GM19099 (cell line): ENCODE measurements around the gene GRIP2.

Source experiments
- POLR2A ChIP-seq: IDR thresholded peaks from 3 replicates; pipeline ENCODE4 v1.6.1; 2011; ENCODE audit warnings: low read depth; ENCODE audit not compliant: insufficient read length; ENCODE audit errors: extremely low read depth

The GRIP2 gene

GRCh38 chr3:14458434-14459275, 81.5 kb downstream of the GRIP2 start:
- TF ChIP-seq POLR2A, result no peak

GRCh38 chr3:14457999-14458398, 82.1 kb downstream of the GRIP2 start:
- no peak for TF ChIP-seq POLR2A

DNA sequence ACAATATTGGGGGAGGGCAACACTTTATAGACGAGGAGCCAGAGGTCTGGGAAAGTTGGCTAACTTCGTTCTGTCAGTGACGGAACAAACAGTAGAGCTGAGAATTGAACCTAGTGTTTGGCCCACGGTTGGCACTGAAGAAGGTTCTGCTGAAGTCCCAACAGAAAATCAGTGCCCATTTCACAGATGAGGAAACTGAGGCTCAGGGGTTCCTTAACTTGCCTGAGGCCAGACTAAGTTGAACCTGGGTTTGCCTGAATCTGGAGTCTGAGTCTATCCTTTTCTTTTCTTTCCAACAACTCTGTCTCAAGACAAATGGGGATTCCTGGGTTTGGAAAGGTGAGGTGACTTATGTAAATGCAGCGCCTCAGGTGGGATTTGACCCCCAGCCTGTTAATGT, 82.7 kb downstream of the GRIP2 start:
- TF ChIP-seq POLR2A, result no peak

GRCh38 chr3:14456794-14457193, 83.3 kb downstream of the GRIP2 start:
- no peak for TF ChIP-seq POLR2A

- TF ChIP-seq POLR2A, result no peak
Measured at GRCh38 chr3:14455571-14456317, 84.4 kb downstream of the GRIP2 start.

GRCh38 chr3:14454639-14455310, 85.4 kb downstream of the GRIP2 start:
- TF ChIP-seq POLR2A, result no peak

GRCh38 chr3:14453876-14454638, 86.1 kb downstream of the GRIP2 start:
- no peak for TF ChIP-seq POLR2A

DNA sequence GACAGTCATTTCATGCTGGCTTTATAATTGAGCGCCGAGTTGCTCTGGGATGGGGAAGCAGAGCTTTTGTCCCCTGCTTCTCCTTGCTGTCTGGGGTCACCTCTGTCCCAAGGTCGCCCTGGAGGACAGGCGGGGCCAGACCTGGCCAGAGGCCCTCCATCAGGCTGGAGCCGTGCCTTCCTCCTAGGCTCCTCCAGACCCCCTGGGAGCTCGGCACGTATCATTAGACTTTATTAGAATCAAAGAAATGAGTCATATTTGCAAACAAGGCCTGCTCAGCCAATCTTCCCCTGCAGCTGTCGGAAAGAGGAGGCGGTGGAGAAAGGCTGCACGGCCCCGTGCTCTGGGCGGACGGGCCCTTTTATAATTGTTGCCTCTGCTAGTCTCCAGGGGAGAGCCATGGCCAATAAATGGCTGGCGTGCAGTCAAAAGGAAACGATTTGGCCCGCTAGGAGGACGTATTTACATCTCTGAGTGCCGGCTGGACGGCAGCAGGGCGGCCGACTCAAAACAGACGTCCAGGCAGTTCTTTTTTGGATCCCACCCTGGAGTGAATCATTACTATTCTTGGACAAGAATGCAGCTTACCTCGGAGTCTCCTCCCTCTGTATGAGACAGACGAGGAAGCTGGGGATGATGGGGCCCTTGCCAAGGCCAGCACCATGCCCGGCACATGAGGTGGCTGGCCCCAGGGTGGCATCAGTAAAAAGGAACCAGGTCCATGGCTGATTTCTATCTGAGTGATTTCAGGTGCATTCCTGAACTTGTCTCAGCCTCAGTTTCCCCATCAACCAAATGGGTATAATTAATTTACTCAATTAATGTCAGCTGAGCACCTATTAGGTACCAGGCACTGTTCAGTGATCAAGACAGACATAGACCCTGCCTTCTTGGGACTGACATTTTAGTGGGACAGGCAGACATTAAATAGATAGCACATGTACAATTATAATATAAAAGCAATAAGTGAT, 87.1 kb downstream of the GRIP2 start:
- TF ChIP-seq POLR2A, result no peak

DNA sequence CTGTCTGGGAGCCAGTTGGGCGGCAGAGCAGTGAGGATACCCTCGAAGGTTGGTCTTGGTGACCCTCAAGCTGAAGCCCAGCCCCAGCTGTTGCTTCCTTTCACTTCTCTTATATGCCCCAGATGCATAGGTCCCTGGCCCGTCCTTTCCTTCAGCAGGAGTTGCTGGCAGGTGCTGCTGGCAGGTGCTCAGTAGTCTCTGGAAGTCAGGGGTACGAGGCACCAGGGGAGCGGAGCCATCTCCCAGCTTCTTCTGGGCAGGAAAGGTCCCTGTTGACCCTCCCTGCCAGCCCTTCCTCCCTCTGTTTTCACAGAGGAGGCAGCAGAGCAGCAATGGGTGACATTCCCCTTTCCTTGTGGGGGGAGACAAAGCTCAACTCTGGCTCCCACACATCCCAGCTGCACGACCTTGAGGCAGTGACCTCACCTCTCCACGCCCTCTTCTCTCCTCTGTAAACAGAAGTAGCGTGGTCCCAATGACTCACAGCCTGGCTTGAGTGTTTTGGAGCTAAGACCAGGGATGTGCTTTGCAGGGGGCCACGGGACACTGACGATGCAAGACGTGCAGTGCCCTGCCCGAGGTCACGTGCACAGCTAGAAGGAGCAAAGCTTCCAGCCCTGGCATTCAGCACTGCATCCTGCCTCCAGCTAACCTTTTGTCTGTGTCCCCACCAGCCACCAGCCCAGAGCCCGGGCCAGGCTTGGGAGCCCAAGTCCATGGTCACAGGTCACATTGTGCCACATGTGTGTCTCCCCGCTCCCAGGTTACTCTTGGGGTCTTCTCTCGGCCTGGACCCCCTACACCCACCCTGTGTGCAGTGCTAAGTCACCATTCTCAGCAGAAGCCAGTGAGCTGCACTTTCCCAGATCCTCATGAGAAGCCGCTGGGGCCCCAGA, 88.0 kb downstream of the GRIP2 start:
- TF ChIP-seq POLR2A, result no peak

- no peak for TF ChIP-seq POLR2A
Measured at GRCh38 chr3:14450922-14451606, 89.1 kb downstream of the GRIP2 start.

DNA sequence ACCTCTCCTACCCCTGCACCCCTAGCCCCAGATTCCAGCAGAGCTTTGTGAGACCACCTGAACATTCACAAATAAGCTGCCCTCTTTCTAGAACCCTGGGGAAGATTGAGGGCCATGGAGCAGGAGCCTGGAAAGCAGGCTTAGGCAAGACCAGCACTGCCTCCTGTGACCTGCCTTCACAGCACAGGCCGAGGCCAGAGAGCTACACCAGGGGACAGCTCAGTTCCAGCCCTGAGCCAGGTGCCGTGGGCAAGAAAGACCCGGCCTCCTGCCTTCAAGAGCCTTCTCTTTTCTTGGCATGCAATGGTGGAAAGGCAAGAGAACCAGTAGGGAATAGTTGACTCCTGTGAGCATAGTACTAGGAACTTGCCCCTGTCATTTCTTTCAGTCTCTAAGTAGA, 89.6 kb downstream of the GRIP2 start:
- TF ChIP-seq POLR2A, result no peak
